Iris pigment epithelial cell (primary cell): Measurements from ENCODE around the gene CHPF2.

Source experiments
- DNase-seq: peaks from one replicate; pipeline ENCODE4 v3.0.0-alpha.2; 2011; ENCODE audit warnings: low read depth

The CHPF2 gene

GRCh38 chr7:151246102-151246850, 14.0 kb downstream of the CHPF2 start:
- DNase-seq, result no peak

- DNase-seq, result no peak
Measured at GRCh38 chr7:151246851-151247580, 14.7 kb downstream of the CHPF2 start.

- no peak for DNase-seq
Measured at GRCh38 chr7:151247611-151248345, 15.5 kb downstream of the CHPF2 start.

DNA sequence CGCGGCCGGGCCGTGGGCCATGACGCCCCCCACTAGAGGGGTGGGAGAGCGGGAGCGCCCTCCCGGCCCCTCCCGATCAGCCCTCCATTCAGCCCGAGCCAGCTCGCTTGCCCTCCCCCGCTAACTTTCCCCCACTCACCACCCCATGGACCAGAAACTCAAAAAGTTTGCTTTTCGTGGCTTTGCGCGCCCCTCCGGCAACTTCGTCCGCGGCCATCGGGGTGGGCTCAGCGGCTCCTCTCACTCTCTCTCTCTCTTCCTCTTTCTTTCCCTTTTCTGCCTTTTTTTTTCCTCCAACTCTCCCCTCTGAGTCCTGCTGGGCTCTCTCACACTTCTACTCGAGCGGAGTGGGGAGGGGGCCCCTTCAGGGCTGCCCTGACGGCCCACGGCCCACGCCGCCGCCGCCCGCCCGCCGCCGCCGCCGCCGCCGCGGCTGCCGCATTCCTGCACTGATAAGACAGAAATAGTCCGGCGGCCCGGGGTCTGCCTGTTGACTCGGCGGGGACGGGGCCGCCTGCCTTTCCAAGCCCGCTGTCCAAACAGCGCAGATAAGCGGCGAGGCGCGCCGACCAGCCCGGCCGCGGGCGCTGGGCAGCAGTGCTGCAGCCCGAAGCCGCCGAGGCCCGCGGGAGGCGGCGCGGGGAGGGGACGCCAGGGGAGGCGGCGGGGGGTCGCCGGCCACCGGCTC, 16.2 kb downstream of the CHPF2 start, which contains the start of gene SMARCD3:
SMARCD3 (minus strand) TSS at position 349 of the 688 bp plus-strand sequence; CDS start at position 217, 132 bp downstream.
- peak; percentile 57 for DNase-seq

DNA sequence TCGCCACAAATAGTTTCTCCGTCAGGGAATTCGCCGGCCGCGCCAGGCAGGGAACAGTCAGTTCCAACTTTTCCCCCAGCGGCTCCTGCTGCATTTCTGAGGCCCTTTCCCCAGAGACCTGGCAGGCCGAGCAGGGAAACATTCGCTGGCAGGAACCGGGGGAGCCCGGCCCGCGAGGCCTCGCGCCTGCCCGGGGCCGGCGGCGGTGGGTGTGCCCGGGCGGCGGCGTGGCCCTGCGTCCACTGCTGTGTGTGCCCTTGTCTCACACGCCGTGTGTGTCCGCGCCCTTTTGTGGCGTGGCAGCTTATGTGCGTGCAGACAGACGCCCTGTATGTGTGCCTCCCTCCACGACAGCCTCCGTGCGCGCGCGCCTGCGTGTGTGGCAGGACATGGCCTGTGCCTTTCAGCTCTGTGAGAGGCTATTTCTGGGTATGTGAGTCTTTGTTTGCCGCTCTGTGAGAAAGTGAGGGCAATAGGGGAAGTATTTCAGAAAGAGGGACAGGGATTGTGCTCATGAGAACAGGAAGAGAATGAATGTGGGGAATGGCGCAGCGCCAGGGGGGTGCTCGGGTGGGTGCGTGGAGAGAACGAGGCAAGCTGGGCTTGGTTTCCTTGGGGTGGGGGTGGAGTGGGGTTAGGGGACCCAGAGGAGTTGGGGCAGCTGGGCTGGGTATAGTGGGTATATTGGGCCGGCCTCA, 16.9 kb downstream of the CHPF2 start:
- DNase-seq, result peak; percentile 59

DNA sequence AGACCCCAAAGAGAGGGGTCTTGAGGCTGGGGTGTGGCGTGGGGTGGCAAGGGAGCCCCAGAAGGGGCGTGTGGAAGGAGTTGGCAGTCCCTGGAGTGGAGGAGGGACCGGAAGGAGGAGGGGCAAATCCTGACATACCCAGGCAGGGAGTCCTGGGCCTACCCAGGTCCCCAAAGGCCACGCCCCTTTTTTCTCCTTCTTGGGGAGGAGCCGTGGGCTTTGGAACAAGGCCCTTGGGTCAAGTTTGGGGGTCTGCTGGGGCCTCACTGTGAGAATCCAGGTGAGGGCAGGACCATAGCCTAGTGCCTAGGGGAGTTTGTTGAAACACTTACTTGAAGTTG, 17.4 kb downstream of the CHPF2 start:
- DNase-seq, result peak; percentile 39

DNA sequence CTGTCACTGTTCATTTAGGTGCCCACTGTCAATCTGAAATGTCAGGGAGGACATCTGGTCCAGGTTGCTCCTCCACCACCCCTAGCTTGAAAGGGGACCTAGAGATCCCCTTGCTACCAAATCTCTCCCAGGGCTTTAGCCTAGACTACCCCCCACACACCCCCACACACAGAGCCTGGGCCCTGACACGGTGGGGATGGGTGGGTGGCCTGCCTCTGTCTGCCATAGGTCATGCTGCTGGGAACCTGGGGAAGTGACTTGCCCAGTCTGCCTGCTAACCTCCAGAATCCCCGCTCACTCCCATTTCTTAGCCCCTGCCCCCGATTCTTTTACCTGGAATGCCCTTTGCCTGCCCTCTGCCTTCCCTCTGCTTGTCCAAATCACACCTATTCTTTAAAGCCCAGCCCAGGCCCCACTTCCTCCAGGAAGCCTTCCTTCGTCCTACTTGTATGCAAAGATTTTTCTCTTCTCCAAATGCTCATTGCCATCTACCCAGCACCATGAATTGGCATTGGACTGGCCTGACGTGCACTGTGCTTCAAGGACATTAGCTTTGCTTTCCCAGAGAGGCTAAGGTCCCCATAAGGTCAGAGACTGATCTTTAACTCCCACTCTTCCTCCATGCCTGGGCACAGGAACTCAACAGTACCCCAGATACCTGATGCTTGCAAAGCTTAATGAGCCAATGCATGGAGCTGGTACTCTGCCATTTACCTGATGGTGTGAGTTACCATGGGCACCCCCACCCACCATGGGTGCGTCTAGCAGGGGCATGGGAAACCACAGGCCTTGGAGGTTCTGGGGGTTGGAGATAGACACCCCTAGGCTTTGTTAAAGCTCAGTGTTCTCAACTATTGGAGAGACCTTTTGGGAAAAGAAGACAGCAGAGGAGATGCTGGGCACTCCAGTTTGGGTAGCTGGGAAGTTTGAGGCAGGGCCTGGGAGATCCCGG, 18.2 kb downstream of the CHPF2 start:
- DNase-seq, result no peak

GRCh38 chr7:151251328-151251688, 19.0 kb downstream of the CHPF2 start:
- DNase-seq, result no peak

- DNase-seq, result peak; percentile 78
Measured at GRCh38 chr7:151251689-151252560, 19.6 kb downstream of the CHPF2 start.

DNA sequence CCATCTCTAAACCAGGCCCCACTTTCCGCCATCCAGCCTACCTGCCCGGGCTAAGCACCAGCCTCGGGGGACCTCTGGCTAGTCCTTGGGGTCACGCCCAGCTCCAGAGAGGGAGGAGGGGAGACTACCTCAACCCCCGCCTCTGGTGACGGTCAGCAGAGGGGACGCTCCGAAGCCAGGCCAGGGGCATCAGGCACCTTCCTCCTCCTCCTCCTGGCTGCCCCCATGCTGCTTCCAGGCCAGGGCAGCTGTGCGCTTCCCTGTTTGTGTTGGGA, 20.2 kb downstream of the CHPF2 start:
- DNase-seq, result no peak

DNA sequence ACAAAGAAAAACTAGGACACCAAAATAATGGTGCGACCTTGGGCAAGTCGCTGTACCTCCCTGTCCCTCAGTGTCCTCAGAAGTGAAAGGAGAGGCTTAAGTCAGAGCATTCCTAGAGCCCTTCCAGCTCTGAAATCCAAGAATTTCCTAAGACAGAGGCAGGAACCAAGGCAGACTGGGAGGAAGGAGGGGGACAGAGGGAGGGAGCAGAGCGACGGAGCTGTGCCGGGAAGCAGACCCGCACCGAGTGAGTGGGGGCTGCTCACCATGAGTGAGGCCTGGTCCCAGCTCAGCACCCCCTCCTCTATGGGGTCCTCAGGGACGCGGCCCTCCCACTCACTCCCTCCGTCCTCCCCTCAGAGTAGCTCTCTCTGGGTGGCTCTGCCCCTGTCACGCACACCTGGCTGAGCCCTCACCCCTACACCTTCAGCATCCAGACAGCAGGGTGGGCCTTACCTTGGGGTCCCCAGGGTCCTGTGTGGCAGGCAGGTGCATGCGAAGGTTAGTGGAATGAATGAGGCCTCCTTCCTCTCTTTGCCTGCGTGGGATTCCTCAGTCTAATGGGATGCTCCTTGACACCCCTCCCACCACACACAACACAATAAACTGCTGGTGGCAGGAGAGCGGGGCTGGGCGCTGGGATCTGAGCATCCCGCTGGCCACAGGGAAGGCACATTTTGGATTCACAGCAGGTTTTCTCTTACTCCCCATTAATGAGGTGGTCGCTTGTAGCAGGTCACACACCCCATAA, 20.9 kb downstream of the CHPF2 start:
- no peak for DNase-seq

GRCh38 chr7:151254316-151254715, 22.0 kb downstream of the CHPF2 start:
- DNase-seq, result no peak

DNA sequence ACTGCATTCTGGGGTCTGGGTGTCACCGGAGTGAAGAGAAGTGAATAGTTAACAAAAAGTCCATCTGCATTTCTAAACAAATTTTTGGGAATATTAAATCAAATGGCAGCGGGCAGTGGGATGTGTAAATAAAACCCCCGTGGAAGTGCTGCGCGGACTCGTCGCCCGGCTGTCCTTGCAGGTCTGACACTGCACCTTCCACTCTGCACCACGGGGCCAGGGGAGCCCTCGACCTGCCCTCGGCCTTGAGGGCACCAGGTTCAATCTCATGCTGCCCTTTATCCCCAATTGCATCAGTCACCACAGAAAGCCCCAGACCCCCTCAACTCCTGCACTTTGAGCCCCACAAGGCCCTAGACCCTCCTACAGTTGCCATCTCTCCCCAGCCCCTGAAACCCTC, 22.6 kb downstream of the CHPF2 start:
- DNase-seq, result no peak

GRCh38 chr7:151255390-151255789, 23.1 kb downstream of the CHPF2 start:
- no peak for DNase-seq

- no peak for DNase-seq
Measured at GRCh38 chr7:151256410-151257045, 24.2 kb downstream of the CHPF2 start.

- no peak for DNase-seq
Measured at GRCh38 chr7:151257990-151258389, 25.7 kb downstream of the CHPF2 start.

DNA sequence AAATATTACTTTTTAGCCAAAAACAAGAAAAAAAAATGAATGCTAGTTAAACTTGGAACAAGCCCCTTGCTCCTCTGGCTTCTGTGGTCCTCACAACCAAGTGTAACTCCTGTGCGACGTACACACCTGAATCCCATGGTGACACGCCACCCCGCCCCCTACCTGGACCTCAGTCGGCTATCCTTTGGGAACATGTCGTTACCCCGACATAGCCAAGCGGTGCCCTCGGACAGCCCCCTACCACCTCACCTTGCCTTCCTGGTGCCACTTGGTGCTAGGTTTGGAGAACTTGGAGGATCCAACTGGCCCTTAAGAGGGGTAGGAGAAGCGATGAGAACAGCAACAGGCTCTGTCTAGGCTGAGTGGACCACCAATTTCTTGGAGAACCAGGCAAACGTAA, 28.2 kb downstream of the CHPF2 start:
- no peak for DNase-seq

- no peak for DNase-seq
Measured at GRCh38 chr7:151260883-151261282, 28.6 kb downstream of the CHPF2 start.

GRCh38 chr7:151261529-151261928, 29.2 kb downstream of the CHPF2 start:
- no peak for DNase-seq
